Loucy (cell line): ENCODE measurements around the gene EEFSEC.

Experiments used
- H2AFZ ChIP-seq: fragments of 200-600 bp; sonication (generic); 2 replicates; pipeline ENCODE4 v1.6.0; 2016; ENCODE audit warnings: antibody characterized with exemption, mild to moderate bottlenecking, low read length, moderate library complexity
- H3F3A ChIP-seq: fragments of 200-600 bp; 2 replicates; pipeline ENCODE4 v1.6.0; 2016; ENCODE audit warnings: antibody characterized with exemption, low read depth, mild to moderate bottlenecking
- H3K27me3 ChIP-seq: fragments of 200-600 bp; sonication (generic); 2 replicates; pipeline ENCODE4 v1.6.1; 2014; ENCODE audit warnings: low read length, mild to moderate bottlenecking; ENCODE audit not compliant: insufficient read depth, poor library complexity, severe bottlenecking
- H3K36me3 ChIP-seq: fragments of 200-600 bp; sonication (generic); 2 replicates; pipeline ENCODE4 v1.6.1; 2016; ENCODE audit warnings: low read length; ENCODE audit not compliant: insufficient read depth
- H3K4me1 ChIP-seq: fragments of 200-600 bp; sonication (generic); 2 replicates; pipeline ENCODE4 v1.5.1; 2014; ENCODE audit warnings: low read length, mild to moderate bottlenecking; ENCODE audit not compliant: insufficient read depth, poor library complexity, severe bottlenecking
- H3K4me2 ChIP-seq: fragments of 200-600 bp; sonication (generic); 2 replicates; pipeline ENCODE4 v1.6.0; 2014; ENCODE audit warnings: antibody characterized with exemption, low read length, low read depth, mild to moderate bottlenecking; ENCODE audit not compliant: poor library complexity, severe bottlenecking
- H3K4me3 ChIP-seq: fragments of 200-600 bp; sonication (generic); 2 replicates; pipeline ENCODE4 v1.5.1; 2014; ENCODE audit warnings: low read length, mild to moderate bottlenecking, mixed read lengths; ENCODE audit not compliant: poor library complexity, severe bottlenecking
- H3K79me2 ChIP-seq: fragments of 200-600 bp; sonication (generic); 2 replicates; pipeline ENCODE4 v1.6.1; 2014; ENCODE audit warnings: low read length; ENCODE audit not compliant: insufficient read depth
- H3K9ac ChIP-seq: fragments of 200-600 bp; sonication (generic); 2 replicates; pipeline ENCODE4 v1.6.0; 2014; ENCODE audit warnings: mild to moderate bottlenecking, low read depth, low read length, moderate library complexity; ENCODE audit not compliant: poor library complexity, severe bottlenecking
- H3K9me2 ChIP-seq: fragments of 200-600 bp; sonication (generic); replicated peaks from 2 replicates; pipeline ENCODE4 v1.6.1; 2016; ENCODE audit warnings: low read depth, low read length, mixed read lengths
- H3K9me3 ChIP-seq: fragments of 200-600 bp; sonication (generic); 2 replicates; pipeline ENCODE4 v1.6.1; 2014; ENCODE audit warnings: mild to moderate bottlenecking, antibody characterized with exemption, low read length, low read depth; ENCODE audit not compliant: insufficient read depth
- H4K20me1 ChIP-seq: fragments of 200-600 bp; sonication (generic); 2 replicates; pipeline ENCODE4 v1.6.0; 2014; ENCODE audit warnings: antibody characterized with exemption, low read length, mild to moderate bottlenecking; ENCODE audit not compliant: insufficient read depth, poor library complexity, severe bottlenecking
- EZH2phosphoT487 ChIP-seq: fragments of 200-600 bp; IDR thresholded peaks from 2 replicates; pipeline ENCODE4 v1.6.1; 2018; ENCODE audit warnings: antibody characterized with exemption, mild to moderate bottlenecking, moderate library complexity, borderline replicate concordance
- TF ChIP-seq, protein P1 (sequence below): fragments of 200-600 bp; sonication (generic); conservative IDR thresholded peaks from 2 replicates; pipeline ENCODE4 v1.5.1; 2014; ENCODE audit warnings: mild to moderate bottlenecking, antibody characterized with exemption, low read length

Gene EEFSEC

DNA sequence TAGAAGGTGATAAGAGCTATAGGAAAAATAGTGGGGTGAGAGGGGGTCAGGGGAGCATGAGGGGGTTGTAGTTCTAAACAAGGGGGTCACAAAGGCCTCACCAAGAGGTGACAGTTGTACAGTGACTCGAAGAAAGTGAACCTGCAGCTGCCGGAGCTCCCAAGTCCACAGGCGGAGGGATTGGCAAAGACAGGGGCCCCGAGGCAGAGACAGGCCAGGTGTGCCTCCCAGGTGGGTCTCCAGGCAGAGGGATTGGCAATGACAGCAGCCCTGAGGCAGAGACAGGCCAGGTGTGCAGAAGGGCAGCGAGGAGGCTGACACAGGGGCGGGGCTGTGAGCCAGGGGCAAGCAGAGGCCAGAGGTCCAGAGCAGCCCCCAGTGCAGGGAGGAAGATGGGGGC, 249.7 kb downstream of the EEFSEC start:
- Histone ChIP-seq H3K9me2 (no peaks in the 10 kb centered on the region), H3K4me1 (no peaks in the 10 kb centered on the region), H3K9me3 (no peaks in the 10 kb centered on the region), H3K27me3 (no peaks in the 10 kb centered on the region), H3K4me2 (no peak overlapping the region), H3F3A (no peaks in the 10 kb centered on the region), H2AFZ (no peak overlapping the region), H3K9ac (no peak overlapping the region), H4K20me1 (no peaks in the 10 kb centered on the region), H3K79me2 (no peaks in the 10 kb centered on the region), H3K36me3 (no peaks in the 10 kb centered on the region), H3K4me3 (no peak overlapping the region)
- TF ChIP-seq, protein P1, sequence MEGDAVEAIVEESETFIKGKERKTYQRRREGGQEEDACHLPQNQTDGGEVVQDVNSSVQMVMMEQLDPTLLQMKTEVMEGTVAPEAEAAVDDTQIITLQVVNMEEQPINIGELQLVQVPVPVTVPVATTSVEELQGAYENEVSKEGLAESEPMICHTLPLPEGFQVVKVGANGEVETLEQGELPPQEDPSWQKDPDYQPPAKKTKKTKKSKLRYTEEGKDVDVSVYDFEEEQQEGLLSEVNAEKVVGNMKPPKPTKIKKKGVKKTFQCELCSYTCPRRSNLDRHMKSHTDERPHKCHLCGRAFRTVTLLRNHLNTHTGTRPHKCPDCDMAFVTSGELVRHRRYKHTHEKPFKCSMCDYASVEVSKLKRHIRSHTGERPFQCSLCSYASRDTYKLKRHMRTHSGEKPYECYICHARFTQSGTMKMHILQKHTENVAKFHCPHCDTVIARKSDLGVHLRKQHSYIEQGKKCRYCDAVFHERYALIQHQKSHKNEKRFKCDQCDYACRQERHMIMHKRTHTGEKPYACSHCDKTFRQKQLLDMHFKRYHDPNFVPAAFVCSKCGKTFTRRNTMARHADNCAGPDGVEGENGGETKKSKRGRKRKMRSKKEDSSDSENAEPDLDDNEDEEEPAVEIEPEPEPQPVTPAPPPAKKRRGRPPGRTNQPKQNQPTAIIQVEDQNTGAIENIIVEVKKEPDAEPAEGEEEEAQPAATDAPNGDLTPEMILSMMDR: no peak
- no peak for TF ChIP-seq EZH2phosphoT487

DNA sequence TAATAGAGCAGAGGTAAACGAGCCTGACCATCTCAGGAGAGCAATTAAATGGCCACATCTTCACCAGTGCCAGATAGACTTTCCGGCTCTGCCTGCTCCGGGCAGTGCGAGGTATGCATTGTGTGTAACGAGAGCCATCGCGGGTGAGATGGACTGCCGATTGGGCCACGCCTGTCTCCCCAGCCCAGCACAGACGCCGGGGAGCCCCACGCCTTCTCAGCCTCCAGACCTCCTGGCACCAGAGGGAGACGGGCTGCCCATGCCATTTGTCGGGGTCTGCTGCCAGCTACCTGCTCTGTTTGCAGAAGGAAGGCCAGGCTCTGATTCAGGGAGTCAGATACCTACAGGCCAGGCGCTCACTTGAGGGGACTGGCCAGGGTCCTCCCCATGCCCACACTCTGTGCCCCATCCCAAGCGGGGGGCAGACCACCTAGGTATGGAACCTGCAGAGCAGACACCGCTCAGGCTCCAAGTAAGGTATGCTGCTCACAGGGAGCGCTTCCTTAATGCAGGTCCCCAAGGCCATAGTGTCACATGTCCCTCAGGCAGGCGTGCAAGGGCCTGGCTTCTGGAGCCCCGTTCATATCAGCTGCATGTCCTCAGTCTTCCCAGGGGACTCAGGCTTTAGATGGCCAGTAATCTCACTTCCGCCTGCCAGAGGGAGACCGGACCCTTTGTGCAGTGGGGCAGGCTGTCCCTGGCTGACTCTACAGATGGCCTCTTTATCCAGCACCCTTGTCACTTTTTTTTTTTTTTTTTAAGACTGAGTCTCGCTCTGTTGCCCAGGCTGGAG, 251.2 kb downstream of the EEFSEC start:
- peaks cover 7% of the 10 kb centered on the region; the same call in 1 of the 2 replicates for H3K36me3 ChIP-seq
- no peaks in the 10 kb centered on the region for H3K9me3 ChIP-seq
- no peak overlapping the region for H3K4me3 ChIP-seq
- H3K4me1 ChIP-seq: no peaks in the 10 kb centered on the region
- H3K27me3 ChIP-seq: no peaks in the 10 kb centered on the region
- H3K9ac ChIP-seq: no peak overlapping the region
- TF ChIP-seq, protein P1: no peak
- TF ChIP-seq EZH2phosphoT487: no peak
- no peak overlapping the region for H3K4me2 ChIP-seq
- H4K20me1 ChIP-seq: no peaks in the 10 kb centered on the region
- no peaks in the 10 kb centered on the region for H3K9me2 ChIP-seq
- no peaks in the 10 kb centered on the region for H3F3A ChIP-seq
- H3K79me2 ChIP-seq: no peaks in the 10 kb centered on the region
- H2AFZ ChIP-seq: no peak overlapping the region

DNA sequence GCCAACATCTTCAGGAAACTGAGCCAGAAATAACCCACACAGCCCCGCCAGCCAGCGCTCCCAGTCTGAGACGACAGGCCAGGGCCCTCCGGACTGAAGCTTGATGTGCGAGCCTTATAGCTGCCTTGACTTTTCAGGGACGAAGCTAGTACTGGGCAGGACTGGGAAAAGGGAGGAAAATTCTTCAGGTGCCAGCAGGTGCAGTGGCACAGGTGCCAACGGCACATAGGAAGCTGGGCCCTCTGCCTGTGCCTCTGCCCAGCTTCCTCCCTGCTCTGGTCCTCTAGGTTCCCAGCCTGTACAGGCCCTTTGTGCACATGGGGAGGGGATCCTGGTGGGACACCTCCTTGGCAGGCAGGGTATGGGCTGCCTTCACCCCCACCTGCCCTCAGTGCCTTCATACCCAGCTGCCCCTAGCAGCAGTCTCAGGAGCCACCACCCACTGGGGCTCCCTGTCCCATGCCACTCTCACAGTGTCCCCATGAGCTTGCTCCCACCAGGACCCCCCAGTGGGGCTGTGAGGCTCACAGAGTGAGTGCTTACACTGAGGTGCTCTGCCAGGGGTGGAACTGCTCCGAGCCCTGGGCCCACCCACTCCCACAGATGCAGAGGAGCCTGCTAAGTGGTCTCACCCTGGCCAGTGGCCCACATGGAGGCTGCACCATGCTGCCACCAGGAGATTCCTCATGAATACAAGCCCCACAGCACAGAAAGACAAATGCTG, 252.4 kb downstream of the EEFSEC start:
- no peaks in the 10 kb centered on the region for H3K79me2 ChIP-seq
- H3K9ac ChIP-seq: no peak overlapping the region
- H4K20me1 ChIP-seq: no peaks in the 10 kb centered on the region
- H2AFZ ChIP-seq: no peak overlapping the region
- no peaks in the 10 kb centered on the region for H3F3A ChIP-seq
- H3K9me3 ChIP-seq: no peaks in the 10 kb centered on the region
- no peak overlapping the region for H3K4me2 ChIP-seq
- TF ChIP-seq, protein P1: no peak
- TF ChIP-seq EZH2phosphoT487: no peak
- no peaks in the 10 kb centered on the region for H3K9me2 ChIP-seq
- no peaks in the 10 kb centered on the region for H3K4me1 ChIP-seq
- peaks cover 7% of the 10 kb centered on the region; the same call in 1 of the 2 replicates for H3K36me3 ChIP-seq
- no peaks in the 10 kb centered on the region for H3K27me3 ChIP-seq
- no peak overlapping the region for H3K4me3 ChIP-seq
